HG03045 (cell line): ENCODE results near the gene SMAD4.
"Not testable (repeated sequence)": the region's sequence is repeated elsewhere in the genome, so short reads cannot be mapped to it uniquely, and the experiment has no call there.

Experiments used
- ATAC-seq: cut with Tn5 transposase; IDR thresholded peaks from one replicate; pipeline ENCODE4 v1.9.1; 2021; ENCODE audit warnings: mild to moderate bottlenecking, moderate library complexity; ENCODE audit not compliant: unreplicated experiment

SMAD4 gene

GRCh38 chr18:51029694-51030536 lies at the start of gene SMAD4:
Gene SMAD4, plus strand, starts transcription at chr18:51030213. Its CDS starts 16,834 bp downstream, at chr18:51047047.
- ATAC-seq, result peak; percentile 78

- no peak for ATAC-seq
These were observed 48.6 kb upstream of the SMAD4 start for GRCh38 chr18:50981381-50981780.

- no peak for ATAC-seq
These were observed 47.8 kb upstream of the SMAD4 start for GRCh38 chr18:50982086-50982801.

GRCh38 chr18:50982802-50983179 lies 47.2 kb upstream of the SMAD4 start:
- ATAC-seq, result no peak

- no peak for ATAC-seq
These were observed 43.5 kb upstream of the SMAD4 start for GRCh38 chr18:50986360-50987087.

- no peak for ATAC-seq
These were observed 42.8 kb upstream of the SMAD4 start for GRCh38 chr18:50987261-50987660.

GRCh38 chr18:50989711-50990110 lies 40.3 kb upstream of the SMAD4 start:
- ATAC-seq, result no peak

GRCh38 chr18:50992351-50992762 lies 37.7 kb upstream of the SMAD4 start:
- no peak for ATAC-seq

- no peak for ATAC-seq
These were observed 36.0 kb upstream of the SMAD4 start for GRCh38 chr18:50994031-50994430.

- ATAC-seq, result not testable (repeated sequence)
These were observed 26.8 kb upstream of the SMAD4 start for GRCh38 chr18:51003174-51003573.

- no peak for ATAC-seq
These were observed 23.8 kb upstream of the SMAD4 start for GRCh38 chr18:51006061-51006818.

- no peak for ATAC-seq
These were observed 22.8 kb upstream of the SMAD4 start for GRCh38 chr18:51006948-51007789.

- ATAC-seq, result no peak
These were observed 22.2 kb upstream of the SMAD4 start for GRCh38 chr18:51007790-51008139.

GRCh38 chr18:51009072-51009471 lies 20.9 kb upstream of the SMAD4 start:
- no peak for ATAC-seq

- ATAC-seq, result no peak
These were observed 19.8 kb upstream of the SMAD4 start for GRCh38 chr18:51010218-51010617.

GRCh38 chr18:51011709-51012108 lies 18.3 kb upstream of the SMAD4 start:
- ATAC-seq, result no peak

- no peak for ATAC-seq
These were observed 17.6 kb upstream of the SMAD4 start for GRCh38 chr18:51012441-51012840.

- no peak for ATAC-seq
These were observed 16.8 kb upstream of the SMAD4 start for GRCh38 chr18:51013259-51013658.

- no peak for ATAC-seq
These were observed 12.7 kb upstream of the SMAD4 start for GRCh38 chr18:51017140-51017879.
